Mononuclear cell (primary cell): Measurements from ENCODE around the gene PIH1D1. TPM values are rescaled to one million over a fixed set of nuclear protein-coding genes. Genes with fewer than 3 reads are reported as not detected.
"Not testable (repeated sequence)": the region's sequence is repeated elsewhere in the genome, so short reads cannot be mapped to it uniquely, and the experiment has no call there.

Experiments
- H3K27me3 ChIP-seq: 2 replicates; pipeline ENCODE4 v1.6.0; 2011; ENCODE audit warnings: low read length, control low read depth; ENCODE audit not compliant: insufficient read depth
- H3K4me1 ChIP-seq: 2 replicates; pipeline ENCODE4 v1.5.1; 2011; ENCODE audit warnings: mild to moderate bottlenecking, low read length, control low read depth; ENCODE audit not compliant: insufficient read depth
- H3K4me3 ChIP-seq: 2 replicates; pipeline ENCODE4 v1.5.1; 2011; ENCODE audit warnings: mild to moderate bottlenecking, low read length, moderate library complexity
- H3K9me3 ChIP-seq: 2 replicates; pipeline ENCODE4 v1.5.1; 2011; ENCODE audit warnings: low read depth, mild to moderate bottlenecking, control low read depth, low read length
- total RNA-seq: library from RNA; depleted of rRNA; stranded (reverse); fragments of >200 nt; gene quantifications from one replicate; pipeline ENCODE4 v1.2.3, GENCODE V29; 2012

The PIH1D1 gene
- total RNA-seq, 1 donor: 45.2 TPM

DNA sequence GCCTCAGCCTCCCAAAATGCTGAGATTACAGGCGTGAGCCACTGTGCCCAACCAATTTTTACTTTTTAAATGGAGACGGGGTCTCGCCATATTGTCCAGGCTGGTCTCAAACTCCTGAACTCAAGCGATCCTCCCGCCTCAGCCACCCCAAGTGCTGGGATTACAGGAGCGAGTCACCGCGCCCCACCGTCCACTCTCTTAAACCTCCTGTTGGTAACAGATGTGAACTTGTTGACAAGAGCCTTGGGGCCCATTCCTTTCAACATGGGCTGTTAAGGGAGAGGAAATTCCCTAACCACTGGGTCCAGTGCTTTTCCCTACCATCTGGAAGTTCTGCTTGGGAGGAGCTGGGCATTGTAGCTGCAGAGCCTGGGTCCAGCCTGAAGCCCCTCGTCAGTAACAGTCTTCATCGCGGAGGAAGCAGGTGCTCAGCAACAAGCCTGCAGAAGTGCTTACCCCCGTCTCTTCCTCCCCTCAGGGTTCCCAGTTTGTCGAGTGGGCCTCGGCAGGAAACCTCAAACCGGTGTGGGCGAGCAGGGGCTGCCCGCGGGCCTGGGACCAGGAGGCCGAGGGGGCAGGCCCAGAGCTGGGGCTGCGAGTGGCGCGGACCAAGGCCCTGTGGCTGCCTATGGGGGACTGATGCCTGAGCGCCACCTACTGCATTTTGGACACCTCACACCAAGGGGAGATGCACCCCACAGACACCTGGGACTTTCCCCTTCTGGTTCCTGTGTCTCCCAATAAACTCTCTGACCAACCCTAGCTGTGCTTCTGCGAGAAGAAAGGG, 18.4 kb upstream of the PIH1D1 start:
- Histone ChIP-seq H3K4me3 (no peak overlapping the region), H3K27me3 (no peaks in the 10 kb centered on the region), H3K4me1 (peaks cover 65% of the 10 kb centered on the region), H3K9me3 (no peaks in the 10 kb centered on the region)

DNA sequence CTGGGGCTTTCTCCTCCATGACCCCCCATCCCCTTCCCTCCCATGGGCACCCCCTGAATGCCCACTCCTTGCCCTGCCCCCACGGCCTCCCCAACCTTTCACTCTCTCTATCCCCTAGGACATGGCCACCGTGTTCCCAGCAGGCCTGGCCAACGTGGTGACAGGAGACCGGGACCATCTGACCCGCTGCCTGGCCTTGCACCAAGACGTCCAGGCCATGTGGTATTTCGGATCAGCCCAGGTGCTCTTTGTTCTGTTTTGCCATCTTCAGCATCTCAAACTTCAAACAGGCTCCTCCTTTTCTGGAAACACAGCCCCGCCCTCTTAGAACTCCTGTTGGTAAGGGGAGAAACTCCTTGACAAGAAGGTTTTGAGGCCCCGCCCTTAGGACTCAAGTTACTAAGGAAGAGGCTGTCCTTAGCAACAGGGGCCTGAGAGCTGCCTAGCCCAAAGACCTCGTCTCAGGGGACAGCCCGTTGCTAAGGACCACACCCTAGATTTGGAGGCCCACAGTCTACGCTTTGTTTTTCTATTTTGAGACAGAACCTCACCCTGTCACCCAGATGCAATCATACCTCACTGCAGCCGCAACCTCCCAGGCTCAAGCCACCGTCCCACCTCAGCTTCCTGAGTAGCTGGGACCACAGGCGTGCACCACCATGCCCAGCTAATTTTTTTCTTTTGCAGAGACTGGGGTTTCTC, 17.3 kb upstream of the PIH1D1 start:
- Histone ChIP-seq H3K9me3 (no peaks in the 10 kb centered on the region), H3K4me3 (no peak overlapping the region), H3K27me3 (no peaks in the 10 kb centered on the region), H3K4me1 (peaks cover 59% of the 10 kb centered on the region)

GRCh38 chr19:49468199-49468598, 16.6 kb upstream of the PIH1D1 start:
- Histone ChIP-seq H3K4me3 (no peak overlapping the region), H3K9me3 (no peaks in the 10 kb centered on the region), H3K27me3 (no peaks in the 10 kb centered on the region), H3K4me1 (peaks cover 52% of the 10 kb centered on the region)

DNA sequence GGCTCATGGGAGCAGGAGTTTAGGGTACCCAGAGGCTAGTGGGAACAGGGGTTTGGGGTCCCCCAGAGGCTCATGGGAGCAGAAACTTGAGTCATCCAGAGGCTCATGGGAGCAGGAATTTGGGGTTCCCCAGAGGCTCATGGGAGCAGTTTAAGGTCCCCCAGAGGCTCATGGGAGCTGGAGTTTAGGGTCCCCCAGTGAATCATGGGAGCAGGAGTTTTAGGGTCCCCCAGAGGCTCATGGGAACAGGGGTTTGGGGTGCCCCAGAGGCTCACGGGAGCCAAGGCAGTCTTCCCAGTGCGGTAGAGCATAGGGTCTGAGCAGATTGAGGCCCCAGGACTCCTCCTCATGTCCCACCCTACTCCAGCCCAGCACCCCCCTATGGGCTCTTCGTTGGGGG, 13.8 kb upstream of the PIH1D1 start:
- Histone ChIP-seq H3K9me3 (no peaks in the 10 kb centered on the region), H3K4me1 (peaks cover 26% of the 10 kb centered on the region), H3K27me3 (no peaks in the 10 kb centered on the region), H3K4me3 (no peak overlapping the region)

DNA sequence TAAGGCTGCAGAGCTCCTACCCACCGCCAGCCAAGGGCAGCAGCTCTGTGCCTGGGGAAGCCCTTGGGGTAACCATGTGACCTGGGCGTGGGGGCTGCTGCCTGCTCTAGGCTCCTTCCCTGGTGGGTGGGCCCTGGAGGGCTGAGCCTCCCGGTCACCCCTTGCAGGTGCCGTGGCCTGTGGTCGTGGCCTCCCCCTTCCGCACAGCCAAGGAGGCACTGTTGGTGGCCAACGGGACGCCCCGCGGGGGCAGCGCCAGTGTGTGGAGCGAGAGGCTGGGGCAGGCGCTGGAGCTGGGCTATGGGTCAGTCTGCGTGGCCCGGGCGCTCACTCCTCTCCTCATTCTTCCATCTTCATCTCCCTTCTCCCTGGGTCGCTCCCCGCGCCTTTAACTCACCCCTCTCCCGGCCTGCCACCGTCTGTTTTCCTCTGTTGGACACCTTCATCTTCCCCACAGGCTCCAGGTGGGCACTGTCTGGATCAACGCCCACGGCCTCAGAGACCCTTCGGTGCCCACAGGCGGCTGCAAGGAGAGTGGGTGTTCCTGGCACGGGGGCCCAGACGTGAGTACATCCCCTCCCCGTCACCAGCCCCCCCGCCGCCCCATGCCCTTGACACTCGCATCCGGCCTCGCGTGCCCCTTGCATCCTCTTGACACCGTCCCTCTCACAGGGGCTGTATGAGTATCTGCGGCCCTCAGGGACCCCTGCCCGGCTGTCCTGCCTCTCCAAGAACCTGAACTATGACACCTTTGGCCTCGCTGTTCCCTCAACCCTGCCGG, 12.5 kb upstream of the PIH1D1 start:
- H3K27me3 ChIP-seq: no peaks in the 10 kb centered on the region
- H3K4me1 ChIP-seq: peaks cover 14% of the 10 kb centered on the region
- H3K4me3 ChIP-seq: no peak overlapping the region
- no peaks in the 10 kb centered on the region for H3K9me3 ChIP-seq

- H3K27me3 ChIP-seq: no peaks in the 10 kb centered on the region
- H3K4me3 ChIP-seq: no peak overlapping the region
- H3K9me3 ChIP-seq: no peaks in the 10 kb centered on the region
- no peaks in the 10 kb centered on the region for H3K4me1 ChIP-seq
These were observed 10.9 kb upstream of the PIH1D1 start for GRCh38 chr19:49462492-49462891.

- Histone ChIP-seq H3K27me3 (no peaks in the 10 kb centered on the region), H3K4me3 (no peak overlapping the region), H3K9me3 (no peaks in the 10 kb centered on the region), H3K4me1 (no peaks in the 10 kb centered on the region)
These were observed 10.0 kb upstream of the PIH1D1 start for GRCh38 chr19:49461656-49462055.

- not testable (repeated sequence) for H3K9me3 ChIP-seq, H3K4me1 ChIP-seq, H3K4me3 ChIP-seq, H3K27me3 ChIP-seq
These were observed 9.5 kb upstream of the PIH1D1 start for GRCh38 chr19:49461130-49461529.

DNA sequence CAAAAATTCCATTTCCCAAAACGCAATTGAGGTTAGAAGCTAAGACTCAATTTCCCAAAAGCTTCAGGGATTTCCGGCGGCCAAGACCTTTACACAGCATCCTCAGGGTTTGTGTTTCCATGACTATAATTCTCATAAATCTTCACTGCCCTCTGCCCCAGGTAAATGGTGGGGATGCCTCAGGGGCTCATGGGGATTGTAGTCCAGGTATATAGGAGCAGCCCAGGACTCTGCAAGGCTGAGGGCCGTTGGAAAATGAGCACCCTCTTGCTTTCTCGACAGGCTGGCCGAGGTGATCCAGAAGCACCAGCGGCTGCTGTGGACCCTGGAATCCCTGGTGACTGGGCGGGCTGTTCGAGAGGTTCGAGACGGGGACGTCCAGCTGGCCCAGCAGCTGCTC, 7.8 kb upstream of the PIH1D1 start:
- peaks cover 2% of the 10 kb centered on the region for H3K4me1 ChIP-seq
- no peaks in the 10 kb centered on the region for H3K27me3 ChIP-seq
- no peak overlapping the region for H3K4me3 ChIP-seq
- H3K9me3 ChIP-seq: no peaks in the 10 kb centered on the region

DNA sequence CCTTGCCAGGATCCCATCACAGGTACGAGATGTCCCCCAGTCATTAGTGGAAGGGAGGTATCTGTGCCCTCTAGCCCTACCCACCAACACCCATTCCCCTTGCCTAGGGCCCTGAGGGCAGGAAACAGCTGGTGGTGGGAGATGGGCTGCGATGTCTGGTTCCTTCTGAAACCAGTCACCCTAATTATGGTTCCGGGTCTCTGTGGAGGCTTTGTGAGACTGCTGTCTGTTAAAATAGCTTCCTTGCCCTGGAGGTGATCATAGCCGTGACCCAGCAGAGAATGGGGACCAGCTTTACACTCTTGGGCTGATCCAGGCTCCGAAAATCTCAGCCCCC, 6.9 kb upstream of the PIH1D1 start:
- H3K9me3 ChIP-seq: no peaks in the 10 kb centered on the region
- H3K4me3 ChIP-seq: no peak overlapping the region
- peaks cover 10% of the 10 kb centered on the region for H3K4me1 ChIP-seq
- H3K27me3 ChIP-seq: no peaks in the 10 kb centered on the region

- Histone ChIP-seq H3K4me1 (peaks cover 24% of the 10 kb centered on the region), H3K9me3 (no peaks in the 10 kb centered on the region), H3K27me3 (no peaks in the 10 kb centered on the region), H3K4me3 (no peak overlapping the region)
These were observed 4.7 kb upstream of the PIH1D1 start for GRCh38 chr19:49456326-49456725.

GRCh38 chr19:49455773-49456172, 4.2 kb upstream of the PIH1D1 start:
- Histone ChIP-seq H3K27me3 (no peaks in the 10 kb centered on the region), H3K4me3 (no peak overlapping the region), H3K4me1 (peaks cover 29% of the 10 kb centered on the region), H3K9me3 (no peaks in the 10 kb centered on the region)

- H3K27me3 ChIP-seq: no peaks in the 10 kb centered on the region
- no peaks in the 10 kb centered on the region for H3K9me3 ChIP-seq
- H3K4me3 ChIP-seq: peak overlapping the region; percentile 69
- H3K4me1 ChIP-seq: peaks cover 39% of the 10 kb centered on the region
These were observed 2.2 kb upstream of the PIH1D1 start for GRCh38 chr19:49453757-49454240.

DNA sequence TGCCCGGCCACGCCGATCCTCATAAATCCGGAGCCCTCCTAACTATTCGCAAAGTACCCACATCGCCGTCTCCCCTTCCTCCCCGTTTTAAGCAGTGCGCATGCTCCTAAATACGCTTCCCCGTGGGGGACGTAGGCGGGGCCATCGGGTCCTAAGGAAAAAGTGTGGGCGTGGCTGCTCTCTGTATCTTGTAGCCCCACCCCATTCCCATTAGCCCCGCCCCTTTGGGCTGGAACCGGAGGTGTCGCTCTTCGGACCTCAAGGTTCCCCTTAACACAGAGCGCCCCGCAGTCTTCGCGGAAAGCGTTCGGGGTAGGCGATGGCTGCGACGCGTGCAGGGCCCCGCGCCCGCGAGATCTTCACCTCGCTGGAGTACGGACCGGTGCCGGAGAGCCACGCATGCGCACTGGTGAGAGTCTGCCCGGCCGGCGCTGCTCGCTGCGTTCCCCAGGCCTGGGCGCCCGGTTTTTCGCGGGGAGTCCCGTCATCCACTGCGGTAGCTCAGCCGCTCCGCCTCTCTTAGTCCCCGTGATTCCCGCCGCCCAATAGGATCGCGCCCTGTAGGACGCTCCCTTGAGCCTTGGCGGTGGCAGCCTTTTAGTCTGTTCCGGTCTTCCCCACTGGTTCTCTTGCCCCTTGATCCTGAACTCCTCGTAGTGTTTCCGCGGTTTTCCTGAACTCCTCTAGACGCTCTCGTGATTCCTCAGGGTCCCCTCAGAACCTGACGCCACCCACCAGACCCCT, 1.6 kb upstream of the PIH1D1 start, which contains the start of gene ALDH16A1:
TSS of gene ALDH16A1 (plus strand) at position 213 of the 744 bp plus-strand sequence. CDS start at position 320, 107 bp downstream.
- Histone ChIP-seq H3K4me3 (peak within 1 kb of the TSS; percentile 98), H3K4me1 (peaks cover 39% of the 10 kb centered on the region), H3K27me3 (no peaks in the 10 kb centered on the region), H3K9me3 (no peaks in the 10 kb centered on the region)
